HG03045 (cell line): ENCODE results near the gene ATXN10.
"Not testable (repeated sequence)": the region's sequence is repeated elsewhere in the genome, so short reads cannot be mapped to it uniquely, and the experiment has no call there.

Experiments
- ATAC-seq: cut with Tn5 transposase; IDR thresholded peaks from one replicate; pipeline ENCODE4 v1.9.1; 2021; ENCODE audit warnings: mild to moderate bottlenecking, moderate library complexity; ENCODE audit not compliant: unreplicated experiment

The ATXN10 gene, protein sequence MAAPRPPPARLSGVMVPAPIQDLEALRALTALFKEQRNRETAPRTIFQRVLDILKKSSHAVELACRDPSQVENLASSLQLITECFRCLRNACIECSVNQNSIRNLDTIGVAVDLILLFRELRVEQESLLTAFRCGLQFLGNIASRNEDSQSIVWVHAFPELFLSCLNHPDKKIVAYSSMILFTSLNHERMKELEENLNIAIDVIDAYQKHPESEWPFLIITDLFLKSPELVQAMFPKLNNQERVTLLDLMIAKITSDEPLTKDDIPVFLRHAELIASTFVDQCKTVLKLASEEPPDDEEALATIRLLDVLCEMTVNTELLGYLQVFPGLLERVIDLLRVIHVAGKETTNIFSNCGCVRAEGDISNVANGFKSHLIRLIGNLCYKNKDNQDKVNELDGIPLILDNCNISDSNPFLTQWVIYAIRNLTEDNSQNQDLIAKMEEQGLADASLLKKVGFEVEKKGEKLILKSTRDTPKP

GRCh38 chr22:45671783-45672563 is at the start of gene ATXN10:
Gene ATXN10, plus strand, starts transcription at chr22:45671834. Its CDS starts 230 bp downstream, at chr22:45672064.
- peak; percentile 52 for ATAC-seq

DNA sequence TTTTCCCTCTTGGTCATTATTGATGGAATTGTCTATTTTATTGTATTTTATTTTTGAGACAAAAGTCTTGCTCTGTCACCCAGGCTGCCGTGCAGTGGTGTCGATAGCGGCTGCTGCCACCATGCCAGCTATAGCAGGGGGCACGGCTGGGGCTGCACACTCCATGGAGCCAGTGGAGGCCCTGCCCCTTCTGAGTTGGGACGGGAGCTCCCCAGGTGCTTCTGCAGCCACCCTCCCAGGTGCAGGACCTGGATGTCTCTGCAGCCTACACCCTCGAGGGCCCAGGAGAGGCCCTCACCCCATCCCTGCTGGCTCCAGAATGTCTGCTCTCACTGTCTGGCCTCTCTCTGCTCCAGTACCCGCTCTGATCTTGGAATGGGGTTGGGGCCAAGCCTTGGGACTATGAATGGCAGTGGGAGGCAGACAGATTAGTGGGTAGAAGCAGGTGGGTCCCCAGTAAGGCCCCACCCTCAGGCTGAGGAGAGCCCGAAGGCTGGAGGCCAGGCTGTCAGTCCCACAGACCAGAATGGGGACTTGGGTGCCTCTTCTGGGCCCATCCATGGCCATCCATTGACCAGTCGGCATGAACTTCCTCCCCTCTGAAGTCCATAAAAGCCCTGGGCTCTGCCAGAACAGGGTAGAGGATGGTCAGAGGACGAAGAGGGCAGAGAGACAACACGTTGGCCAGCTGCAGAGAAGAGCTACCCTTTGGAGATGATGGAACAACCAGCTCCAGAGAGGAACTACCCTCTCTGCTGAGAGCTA is 49.6 kb upstream of the ATXN10 start:
- ATAC-seq: no peak

GRCh38 chr22:45623464-45624145 is 48.0 kb upstream of the ATXN10 start:
- ATAC-seq: not testable (repeated sequence)

GRCh38 chr22:45626198-45626651 is 45.4 kb upstream of the ATXN10 start:
- ATAC-seq: no peak

DNA sequence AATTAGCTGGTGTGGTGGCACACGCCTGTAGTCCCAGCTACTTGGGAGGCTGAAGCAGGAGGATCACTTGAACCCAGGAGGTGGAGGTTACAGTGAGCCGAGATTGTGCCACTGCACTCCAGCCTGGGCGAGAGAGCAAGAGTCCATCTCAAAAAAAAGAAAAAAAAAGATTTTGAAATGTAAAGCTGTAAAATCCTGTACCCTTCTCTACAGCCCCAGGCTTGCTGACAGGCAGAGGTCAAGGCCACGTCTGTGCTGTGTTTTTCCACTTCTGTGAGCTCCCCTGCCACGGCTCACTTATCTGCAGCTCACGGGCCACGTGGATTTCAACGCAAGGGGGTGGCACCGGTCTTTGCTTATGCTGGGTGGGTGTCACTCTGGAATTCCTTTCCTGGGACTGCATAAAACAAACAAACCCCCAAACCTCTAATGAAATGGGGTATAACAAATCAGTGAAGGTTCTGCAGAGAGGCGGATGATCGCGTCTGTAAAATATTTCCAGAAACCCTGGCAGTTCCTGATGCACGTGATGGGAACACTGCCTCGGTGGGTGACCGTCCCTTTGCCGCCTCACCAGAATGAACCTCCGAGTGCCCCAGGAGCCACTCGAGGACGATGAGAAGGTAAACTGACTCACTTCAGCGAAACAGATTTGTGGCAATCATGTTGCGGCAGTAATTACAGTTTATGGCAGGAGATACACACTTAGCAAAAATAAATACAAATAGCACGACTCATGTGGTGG is 44.0 kb upstream of the ATXN10 start:
- no peak for ATAC-seq

DNA sequence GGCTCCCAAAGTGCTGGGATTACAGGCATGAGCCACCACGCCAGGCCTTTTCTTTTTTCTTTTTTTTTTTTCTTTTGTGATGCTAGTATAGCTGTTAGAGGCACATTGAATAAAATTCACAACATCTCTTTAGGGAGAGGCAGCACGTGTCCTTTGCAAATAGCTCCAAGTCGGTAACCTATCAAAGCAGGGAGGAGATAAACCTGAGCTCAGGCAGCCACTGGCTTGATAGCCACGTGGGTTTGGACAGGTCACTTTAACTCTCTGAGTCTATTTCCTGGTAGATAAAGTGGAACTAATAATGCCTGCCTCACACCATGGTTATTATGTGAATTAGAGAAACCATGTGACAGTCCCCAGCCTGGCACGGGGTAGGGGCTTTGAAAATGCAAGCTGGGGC is 43.1 kb upstream of the ATXN10 start:
- no peak for ATAC-seq

GRCh38 chr22:45629469-45630089 is 42.1 kb upstream of the ATXN10 start:
- no peak for ATAC-seq

DNA sequence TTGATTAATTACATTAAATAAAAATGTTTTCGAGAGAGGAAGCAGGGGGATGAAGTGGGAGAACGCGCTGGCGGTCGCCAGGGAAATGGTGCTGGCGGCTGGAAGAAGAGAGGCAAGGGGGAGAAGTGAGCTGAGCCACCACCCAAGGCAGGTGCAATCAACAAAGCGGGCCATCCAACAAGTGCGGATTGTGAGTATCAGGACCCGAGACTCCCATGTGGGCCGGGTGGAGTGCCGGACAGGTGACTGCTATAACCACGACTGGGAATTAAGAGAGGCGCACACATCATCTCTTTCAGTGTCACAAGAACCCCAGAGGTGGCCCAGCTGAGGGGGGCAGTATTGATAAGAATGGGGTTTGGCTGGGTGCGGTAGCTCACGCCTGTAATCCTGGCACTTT is 41.2 kb upstream of the ATXN10 start:
- ATAC-seq: no peak

DNA sequence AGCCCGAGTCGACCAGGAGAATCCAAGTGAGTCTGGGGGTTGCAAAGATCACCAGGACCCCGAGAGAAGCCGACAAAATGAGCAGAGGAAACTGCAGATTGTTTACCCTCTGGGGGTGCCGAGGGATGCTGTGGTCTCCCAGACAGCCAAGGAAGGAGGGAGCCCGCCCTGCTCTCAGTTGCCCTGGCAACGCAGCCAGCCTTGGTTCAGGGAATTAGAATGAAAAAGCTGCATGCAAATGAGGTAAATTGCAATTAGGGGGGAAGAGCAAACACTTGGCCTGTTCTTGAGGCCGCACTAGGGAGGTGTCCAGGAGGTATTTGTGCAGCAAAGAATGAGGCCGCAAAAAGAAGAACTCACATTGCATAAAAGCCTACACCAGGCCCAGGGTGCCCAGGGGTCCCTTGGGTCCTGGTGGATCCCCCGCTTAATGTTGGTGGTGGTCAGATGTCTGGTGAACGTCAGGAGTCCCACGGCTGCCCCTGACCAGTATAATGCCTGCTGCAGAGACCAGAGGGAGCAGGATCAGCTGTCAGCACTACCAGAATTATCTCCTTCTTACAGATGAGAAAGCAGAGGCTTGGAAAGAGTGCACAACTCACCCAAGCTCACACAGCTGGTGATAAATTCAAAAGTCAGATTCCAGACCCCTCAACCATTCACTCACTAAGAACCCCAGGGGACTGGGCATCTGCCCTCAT is 40.3 kb upstream of the ATXN10 start:
- no peak for ATAC-seq

- ATAC-seq: no peak
Observed at GRCh38 chr22:45631841-45632238, 39.8 kb upstream of the ATXN10 start.

DNA sequence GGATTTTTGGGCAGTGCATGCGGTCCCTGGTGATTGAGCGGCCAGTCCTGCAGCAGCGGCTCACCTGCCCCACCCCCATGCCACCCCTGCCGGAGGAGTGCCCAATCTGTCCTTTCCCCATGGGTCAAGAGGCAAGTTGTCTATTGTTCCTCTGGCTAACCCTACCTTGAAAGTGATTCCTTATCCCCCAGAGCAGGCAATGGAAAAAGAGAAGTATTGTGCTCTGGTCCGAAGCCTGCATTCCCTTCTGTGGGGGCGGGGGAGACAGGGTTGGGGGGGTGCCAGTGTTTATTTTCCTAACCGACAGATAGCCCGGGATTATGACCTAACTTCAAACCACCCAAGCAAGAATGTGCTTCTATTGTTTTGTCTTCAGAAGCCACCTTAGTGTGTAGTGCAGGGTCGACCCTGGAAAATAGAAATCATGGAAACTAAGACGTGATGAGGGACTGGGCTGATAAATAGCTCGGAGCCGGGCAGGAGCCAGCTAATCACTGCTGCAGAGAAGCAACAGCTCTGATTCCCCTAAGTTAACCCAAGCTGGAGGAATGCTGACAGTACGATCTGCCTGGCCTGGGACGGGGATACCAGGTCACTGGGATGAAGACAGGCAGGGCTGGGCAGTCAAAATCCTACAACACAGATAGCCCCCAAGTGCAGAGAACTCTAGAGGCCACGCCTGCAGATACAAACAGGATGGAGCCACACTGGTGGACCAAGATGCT is 38.7 kb upstream of the ATXN10 start:
- no peak for ATAC-seq

DNA sequence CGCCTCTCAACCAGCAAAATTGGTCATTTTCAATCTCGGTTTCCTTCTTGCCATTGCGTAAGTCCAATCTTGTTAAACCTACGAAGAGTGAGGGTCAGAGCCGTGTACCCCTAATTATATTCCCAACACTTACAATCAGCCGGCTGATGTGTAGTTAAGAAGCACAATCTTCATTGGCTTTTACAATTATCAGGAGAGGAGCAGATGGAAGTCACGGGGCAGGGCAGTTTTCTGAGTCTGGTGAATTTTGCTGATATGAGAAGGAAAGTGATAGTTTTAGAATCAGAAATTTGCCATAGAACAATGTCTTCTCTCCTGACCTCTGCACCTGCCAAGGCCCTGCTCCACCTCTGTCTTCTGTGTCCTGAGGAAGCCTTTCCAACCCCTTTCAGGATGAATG is 35.0 kb upstream of the ATXN10 start:
- ATAC-seq: no peak

DNA sequence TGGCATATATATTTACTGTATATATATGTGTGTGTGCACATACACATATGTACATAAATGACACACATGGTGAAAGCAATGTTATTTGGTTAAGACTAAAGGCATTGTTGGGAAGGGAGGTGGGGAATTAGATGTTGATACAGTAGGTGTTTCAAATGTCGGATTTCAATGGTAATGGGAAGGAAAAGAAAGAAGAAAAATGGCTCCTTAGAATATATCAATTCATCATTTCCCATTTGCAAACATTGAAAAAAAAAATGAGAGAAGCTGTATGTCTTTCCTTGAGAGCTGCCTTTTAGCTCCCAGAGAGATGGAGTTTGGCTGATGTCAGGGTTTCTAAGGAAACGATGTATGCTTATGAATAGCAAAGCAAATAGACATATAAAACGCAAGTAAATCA is 33.4 kb upstream of the ATXN10 start:
- ATAC-seq: no peak

GRCh38 chr22:45638834-45639746 is 32.5 kb upstream of the ATXN10 start:
- ATAC-seq: no peak

GRCh38 chr22:45639747-45640102 is 31.9 kb upstream of the ATXN10 start:
- ATAC-seq: no peak

- ATAC-seq: no peak
Observed at GRCh38 chr22:45640291-45640940, 31.2 kb upstream of the ATXN10 start.
